Uterus (tissue), 2 donors: Measurements from ENCODE around the gene OPCML.

Experiments
- POLR2A ChIP-seq, 2 donors: fragments of 450-650 bp; IDR thresholded peaks; one replicate each; pipeline ENCODE4 v1.6.1; 2016; ENCODE audit warnings: antibody characterized with exemption in 2 of 2, mild to moderate bottlenecking in 1 of 2, moderate library complexity in 1 of 2
- TF ChIP-seq, protein P1 (sequence below), 4 experiments: fragments of 200-600 bp in 2 of 4; fragments of 450-650 bp in 2 of 4; sonication (generic) in 2 of 4; IDR thresholded peaks; one replicate each; pipeline ENCODE4 v1.5.1; 2016 to 2019; ENCODE audit warnings: antibody characterized with exemption in 4 of 4, mild to moderate bottlenecking in 2 of 4, moderate library complexity in 1 of 4

DNA sequence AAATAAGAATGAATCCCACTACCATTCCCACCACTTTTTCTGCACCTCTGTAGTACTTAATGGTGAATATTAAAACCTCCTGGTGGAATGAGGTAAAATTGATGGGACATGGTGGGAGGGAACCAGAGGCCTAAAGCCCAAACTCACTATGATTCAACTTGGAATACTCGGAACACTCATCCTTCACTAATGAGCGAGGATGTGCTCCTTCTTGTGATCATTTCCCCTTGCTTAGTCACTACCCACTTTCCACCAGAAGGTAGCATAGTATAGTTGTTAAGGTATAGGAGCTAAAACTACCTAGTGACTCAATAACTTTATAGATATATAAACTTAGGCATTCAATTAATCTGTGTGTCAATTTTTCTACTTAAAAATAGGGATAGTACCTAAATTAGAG lies 728.9 kb downstream of the OPCML start:
- TF ChIP-seq, protein P1, sequence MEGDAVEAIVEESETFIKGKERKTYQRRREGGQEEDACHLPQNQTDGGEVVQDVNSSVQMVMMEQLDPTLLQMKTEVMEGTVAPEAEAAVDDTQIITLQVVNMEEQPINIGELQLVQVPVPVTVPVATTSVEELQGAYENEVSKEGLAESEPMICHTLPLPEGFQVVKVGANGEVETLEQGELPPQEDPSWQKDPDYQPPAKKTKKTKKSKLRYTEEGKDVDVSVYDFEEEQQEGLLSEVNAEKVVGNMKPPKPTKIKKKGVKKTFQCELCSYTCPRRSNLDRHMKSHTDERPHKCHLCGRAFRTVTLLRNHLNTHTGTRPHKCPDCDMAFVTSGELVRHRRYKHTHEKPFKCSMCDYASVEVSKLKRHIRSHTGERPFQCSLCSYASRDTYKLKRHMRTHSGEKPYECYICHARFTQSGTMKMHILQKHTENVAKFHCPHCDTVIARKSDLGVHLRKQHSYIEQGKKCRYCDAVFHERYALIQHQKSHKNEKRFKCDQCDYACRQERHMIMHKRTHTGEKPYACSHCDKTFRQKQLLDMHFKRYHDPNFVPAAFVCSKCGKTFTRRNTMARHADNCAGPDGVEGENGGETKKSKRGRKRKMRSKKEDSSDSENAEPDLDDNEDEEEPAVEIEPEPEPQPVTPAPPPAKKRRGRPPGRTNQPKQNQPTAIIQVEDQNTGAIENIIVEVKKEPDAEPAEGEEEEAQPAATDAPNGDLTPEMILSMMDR (IDR thresholded peaks at IDR 0.05) = no peak
- no peak for TF ChIP-seq POLR2A (IDR thresholded peaks at IDR 0.05)
